HepG2 (cell line): ENCODE measurements around the gene HPDL. TPM values are rescaled to one million over a fixed set of nuclear protein-coding genes. Genes with fewer than 3 reads are reported as not detected.

Source experiments
- POLR2AphosphoS5 ChIP-seq: IDR thresholded peaks from 2 replicates; pipeline ENCODE4 v1.6.1; 2012; ENCODE audit warnings: low read depth, low read length
- RXRB ChIP-seq: IDR thresholded peaks from 2 replicates; pipeline ENCODE4 v1.6.1; 2016; ENCODE audit warnings: borderline replicate concordance, missing genetic modification reagents, missing compliant biosample characterization
- STAG1 ChIP-seq: sonication (generic); formaldehyde crosslinking; IDR thresholded peaks from 2 replicates; pipeline ENCODE4 v1.4.0; 2020; ENCODE audit warnings: missing genetic modification reagents
- ZKSCAN1 ChIP-seq: fragments of 150-350 bp; IDR thresholded peaks from 2 replicates; pipeline ENCODE4 v1.6.1; 2014; ENCODE audit warnings: low read length
- ZNF260 ChIP-seq: sonication (generic); formaldehyde crosslinking; IDR thresholded peaks from 2 replicates; pipeline ENCODE4 v1.4.0; 2020; ENCODE audit warnings: missing genetic modification reagents, low read depth, mild to moderate bottlenecking, borderline replicate concordance
- ZNF274 ChIP-seq: sonication (generic); formaldehyde crosslinking; IDR thresholded peaks from 2 replicates; pipeline ENCODE4 v1.5.1; 2020; ENCODE audit warnings: mild to moderate bottlenecking, missing genetic modification reagents
- ZNF329 ChIP-seq: sonication (generic); formaldehyde crosslinking; IDR thresholded peaks from 2 replicates; pipeline ENCODE4 v1.9.0; 2021; ENCODE audit warnings: low read depth, mild to moderate bottlenecking, missing genetic modification reagents
- ZNF44 ChIP-seq: sonication (generic); formaldehyde crosslinking; IDR thresholded peaks from 2 replicates; pipeline ENCODE4 v1.5.1; 2020; ENCODE audit warnings: mild to moderate bottlenecking, missing genetic modification reagents
- polyA plus RNA-seq, 8 experiments: library from polyadenylated mRNA; depleted of rRNA in 3 of 8; stranded (reverse) in 7 of 8; unstranded in 1 of 8; fragments of >200 nt; fragmentation: Illumina TruSeq in 4 of 8; extraction: Trizol in 4 of 8; gene quantifications; 2 replicates each; pipeline versions ENCODE4 v1.2.1 to v1.2.3, GENCODE V29; 2011 to 2016; ENCODE audit warnings: low read depth in 4 of 8, missing spikeins in 1 of 8, mixed read lengths in 1 of 8; ENCODE audit not compliant: insufficient read depth in 1 of 8
- total RNA-seq, 5 experiments: library from RNA; depleted of rRNA; stranded (reverse); fragments of >200 nt; fragmentation: Illumina TruSeq; extraction: Trizol; gene quantifications; 2 replicates each; pipeline ENCODE4 v1.2.3, GENCODE V29; 2016; ENCODE audit warnings: low read depth in 1 of 5
- TF ChIP-seq, protein P1 (sequence below), 2 experiments: IDR thresholded peaks; 2 replicates each; pipeline ENCODE4 v1.6.1; 2011 to 2012; ENCODE audit warnings: low read length in 2 of 2, borderline replicate concordance in 1 of 2, low read depth in 1 of 2, mild to moderate bottlenecking in 1 of 2, moderate library complexity in 1 of 2
- TF ChIP-seq, protein P2 (sequence below): sonication (generic); formaldehyde crosslinking; IDR thresholded peaks from 2 replicates; pipeline ENCODE4 v1.8.0; 2022; ENCODE audit warnings: low read depth, missing genetic modification reagents
- TF ChIP-seq, protein P3 (sequence below): sonication (generic); formaldehyde crosslinking; IDR thresholded peaks from 2 replicates; pipeline ENCODE4 v1.9.0; 2021; ENCODE audit warnings: mild to moderate bottlenecking, missing genetic modification reagents
- TF ChIP-seq, protein P4 (sequence below): sonication (generic); formaldehyde crosslinking; conservative IDR thresholded peaks from 2 replicates; pipeline ENCODE4 v1.4.0; 2020; ENCODE audit warnings: mild to moderate bottlenecking, missing genetic modification reagents, moderate library complexity

HPDL gene
- total and polyA plus RNA-seq, 2 of the 13 experiments (the other 11 are each of a cell fraction or from before 2014, with no cell fraction given) = not detected

DNA sequence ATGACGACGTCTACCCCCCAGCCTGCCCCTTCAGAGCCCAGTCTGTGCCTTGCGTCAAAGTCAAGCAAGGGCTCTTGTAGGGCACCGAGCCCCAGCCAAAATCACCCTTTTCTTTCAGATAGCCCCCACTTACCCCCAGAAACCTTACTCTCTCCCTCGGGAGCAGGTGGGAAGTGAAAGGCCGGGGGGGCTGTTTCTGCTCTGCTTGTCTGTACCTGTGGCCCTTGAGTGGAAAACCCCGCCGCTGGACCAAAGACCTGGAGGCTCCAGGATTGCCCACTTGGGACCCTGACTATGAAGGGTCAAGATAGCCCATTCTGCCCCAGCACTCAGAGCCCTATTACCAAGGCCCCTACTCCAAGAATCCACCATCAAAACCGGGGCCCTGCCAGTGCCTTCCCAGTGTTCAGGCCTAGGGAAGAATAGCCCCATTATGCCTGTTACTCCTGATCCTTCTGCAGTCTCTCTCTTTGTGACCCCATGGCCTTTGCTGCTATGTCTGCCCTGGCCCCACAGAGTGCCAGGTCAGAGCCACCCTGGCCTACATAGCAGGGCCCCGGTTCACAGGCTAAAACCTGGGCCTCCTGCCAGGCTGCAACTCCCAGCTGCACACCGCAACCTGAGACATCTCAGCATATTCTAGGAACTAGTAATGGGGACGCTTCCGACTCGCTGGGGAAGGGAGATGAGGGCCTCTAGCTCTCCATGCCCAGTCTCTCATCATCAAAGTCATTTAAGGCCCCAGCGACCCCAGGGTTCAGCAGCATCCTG, 22.2 kb upstream of the HPDL start (continued):
- TF ChIP-seq ZNF329 (CRISPR knock-in tag) = no peak
- TF ChIP-seq, protein P1, sequence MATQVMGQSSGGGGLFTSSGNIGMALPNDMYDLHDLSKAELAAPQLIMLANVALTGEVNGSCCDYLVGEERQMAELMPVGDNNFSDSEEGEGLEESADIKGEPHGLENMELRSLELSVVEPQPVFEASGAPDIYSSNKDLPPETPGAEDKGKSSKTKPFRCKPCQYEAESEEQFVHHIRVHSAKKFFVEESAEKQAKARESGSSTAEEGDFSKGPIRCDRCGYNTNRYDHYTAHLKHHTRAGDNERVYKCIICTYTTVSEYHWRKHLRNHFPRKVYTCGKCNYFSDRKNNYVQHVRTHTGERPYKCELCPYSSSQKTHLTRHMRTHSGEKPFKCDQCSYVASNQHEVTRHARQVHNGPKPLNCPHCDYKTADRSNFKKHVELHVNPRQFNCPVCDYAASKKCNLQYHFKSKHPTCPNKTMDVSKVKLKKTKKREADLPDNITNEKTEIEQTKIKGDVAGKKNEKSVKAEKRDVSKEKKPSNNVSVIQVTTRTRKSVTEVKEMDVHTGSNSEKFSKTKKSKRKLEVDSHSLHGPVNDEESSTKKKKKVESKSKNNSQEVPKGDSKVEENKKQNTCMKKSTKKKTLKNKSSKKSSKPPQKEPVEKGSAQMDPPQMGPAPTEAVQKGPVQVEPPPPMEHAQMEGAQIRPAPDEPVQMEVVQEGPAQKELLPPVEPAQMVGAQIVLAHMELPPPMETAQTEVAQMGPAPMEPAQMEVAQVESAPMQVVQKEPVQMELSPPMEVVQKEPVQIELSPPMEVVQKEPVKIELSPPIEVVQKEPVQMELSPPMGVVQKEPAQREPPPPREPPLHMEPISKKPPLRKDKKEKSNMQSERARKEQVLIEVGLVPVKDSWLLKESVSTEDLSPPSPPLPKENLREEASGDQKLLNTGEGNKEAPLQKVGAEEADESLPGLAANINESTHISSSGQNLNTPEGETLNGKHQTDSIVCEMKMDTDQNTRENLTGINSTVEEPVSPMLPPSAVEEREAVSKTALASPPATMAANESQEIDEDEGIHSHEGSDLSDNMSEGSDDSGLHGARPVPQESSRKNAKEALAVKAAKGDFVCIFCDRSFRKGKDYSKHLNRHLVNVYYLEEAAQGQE (IDR thresholded peaks at IDR 0.05; ENCODE audit: borderline replicate concordance in 1 of 2, low read depth in 1 of 2, low read length in 2 of 2) = no peak
- TF ChIP-seq ZNF260 (CRISPR knock-in tag) = no peak
- TF ChIP-seq, protein P2, sequence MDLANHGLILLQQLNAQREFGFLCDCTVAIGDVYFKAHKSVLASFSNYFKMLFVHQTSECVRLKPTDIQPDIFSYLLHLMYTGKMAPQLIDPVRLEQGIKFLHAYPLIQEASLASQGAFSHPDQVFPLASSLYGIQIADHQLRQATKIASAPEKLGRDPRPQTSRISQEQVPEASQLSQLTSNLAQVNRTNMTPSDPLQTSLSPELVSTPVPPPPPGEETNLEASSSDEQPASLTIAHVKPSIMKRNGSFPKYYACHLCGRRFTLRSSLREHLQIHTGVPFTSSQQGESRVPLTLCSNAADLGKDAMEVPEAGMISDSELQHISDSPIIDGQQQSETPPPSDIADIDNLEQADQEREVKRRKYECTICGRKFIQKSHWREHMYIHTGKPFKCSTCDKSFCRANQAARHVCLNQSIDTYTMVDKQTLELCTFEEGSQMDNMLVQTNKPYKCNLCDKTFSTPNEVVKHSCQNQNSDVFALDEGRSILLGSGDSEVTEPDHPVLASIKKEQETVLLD (CRISPR knock-in tag) = 0 out of 2 replicates have a peak, but pooled peaks have one; percentile 12
- 0 out of 2 replicates have a peak, but pooled peaks have one; percentile 36 for TF ChIP-seq POLR2AphosphoS5
- TF ChIP-seq, protein P3, sequence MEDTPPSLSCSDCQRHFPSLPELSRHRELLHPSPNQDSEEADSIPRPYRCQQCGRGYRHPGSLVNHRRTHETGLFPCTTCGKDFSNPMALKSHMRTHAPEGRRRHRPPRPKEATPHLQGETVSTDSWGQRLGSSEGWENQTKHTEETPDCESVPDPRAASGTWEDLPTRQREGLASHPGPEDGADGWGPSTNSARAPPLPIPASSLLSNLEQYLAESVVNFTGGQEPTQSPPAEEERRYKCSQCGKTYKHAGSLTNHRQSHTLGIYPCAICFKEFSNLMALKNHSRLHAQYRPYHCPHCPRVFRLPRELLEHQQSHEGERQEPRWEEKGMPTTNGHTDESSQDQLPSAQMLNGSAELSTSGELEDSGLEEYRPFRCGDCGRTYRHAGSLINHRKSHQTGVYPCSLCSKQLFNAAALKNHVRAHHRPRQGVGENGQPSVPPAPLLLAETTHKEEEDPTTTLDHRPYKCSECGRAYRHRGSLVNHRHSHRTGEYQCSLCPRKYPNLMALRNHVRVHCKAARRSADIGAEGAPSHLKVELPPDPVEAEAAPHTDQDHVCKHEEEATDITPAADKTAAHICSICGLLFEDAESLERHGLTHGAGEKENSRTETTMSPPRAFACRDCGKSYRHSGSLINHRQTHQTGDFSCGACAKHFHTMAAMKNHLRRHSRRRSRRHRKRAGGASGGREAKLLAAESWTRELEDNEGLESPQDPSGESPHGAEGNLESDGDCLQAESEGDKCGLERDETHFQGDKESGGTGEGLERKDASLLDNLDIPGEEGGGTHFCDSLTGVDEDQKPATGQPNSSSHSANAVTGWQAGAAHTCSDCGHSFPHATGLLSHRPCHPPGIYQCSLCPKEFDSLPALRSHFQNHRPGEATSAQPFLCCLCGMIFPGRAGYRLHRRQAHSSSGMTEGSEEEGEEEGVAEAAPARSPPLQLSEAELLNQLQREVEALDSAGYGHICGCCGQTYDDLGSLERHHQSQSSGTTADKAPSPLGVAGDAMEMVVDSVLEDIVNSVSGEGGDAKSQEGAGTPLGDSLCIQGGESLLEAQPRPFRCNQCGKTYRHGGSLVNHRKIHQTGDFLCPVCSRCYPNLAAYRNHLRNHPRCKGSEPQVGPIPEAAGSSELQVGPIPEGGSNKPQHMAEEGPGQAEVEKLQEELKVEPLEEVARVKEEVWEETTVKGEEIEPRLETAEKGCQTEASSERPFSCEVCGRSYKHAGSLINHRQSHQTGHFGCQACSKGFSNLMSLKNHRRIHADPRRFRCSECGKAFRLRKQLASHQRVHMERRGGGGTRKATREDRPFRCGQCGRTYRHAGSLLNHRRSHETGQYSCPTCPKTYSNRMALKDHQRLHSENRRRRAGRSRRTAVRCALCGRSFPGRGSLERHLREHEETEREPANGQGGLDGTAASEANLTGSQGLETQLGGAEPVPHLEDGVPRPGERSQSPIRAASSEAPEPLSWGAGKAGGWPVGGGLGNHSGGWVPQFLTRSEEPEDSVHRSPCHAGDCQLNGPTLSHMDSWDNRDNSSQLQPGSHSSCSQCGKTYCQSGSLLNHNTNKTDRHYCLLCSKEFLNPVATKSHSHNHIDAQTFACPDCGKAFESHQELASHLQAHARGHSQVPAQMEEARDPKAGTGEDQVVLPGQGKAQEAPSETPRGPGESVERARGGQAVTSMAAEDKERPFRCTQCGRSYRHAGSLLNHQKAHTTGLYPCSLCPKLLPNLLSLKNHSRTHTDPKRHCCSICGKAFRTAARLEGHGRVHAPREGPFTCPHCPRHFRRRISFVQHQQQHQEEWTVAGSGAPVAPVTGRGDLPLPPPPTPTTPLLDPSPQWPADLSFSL (CRISPR knock-in tag) = no peak
- TF ChIP-seq RXRB = no peak
- TF ChIP-seq STAG1 (CRISPR knock-in tag) = no peak
- TF ChIP-seq ZNF44 (CRISPR knock-in tag) = no peak
- TF ChIP-seq ZNF274 (CRISPR knock-in tag) = no peak
- TF ChIP-seq, protein P4, sequence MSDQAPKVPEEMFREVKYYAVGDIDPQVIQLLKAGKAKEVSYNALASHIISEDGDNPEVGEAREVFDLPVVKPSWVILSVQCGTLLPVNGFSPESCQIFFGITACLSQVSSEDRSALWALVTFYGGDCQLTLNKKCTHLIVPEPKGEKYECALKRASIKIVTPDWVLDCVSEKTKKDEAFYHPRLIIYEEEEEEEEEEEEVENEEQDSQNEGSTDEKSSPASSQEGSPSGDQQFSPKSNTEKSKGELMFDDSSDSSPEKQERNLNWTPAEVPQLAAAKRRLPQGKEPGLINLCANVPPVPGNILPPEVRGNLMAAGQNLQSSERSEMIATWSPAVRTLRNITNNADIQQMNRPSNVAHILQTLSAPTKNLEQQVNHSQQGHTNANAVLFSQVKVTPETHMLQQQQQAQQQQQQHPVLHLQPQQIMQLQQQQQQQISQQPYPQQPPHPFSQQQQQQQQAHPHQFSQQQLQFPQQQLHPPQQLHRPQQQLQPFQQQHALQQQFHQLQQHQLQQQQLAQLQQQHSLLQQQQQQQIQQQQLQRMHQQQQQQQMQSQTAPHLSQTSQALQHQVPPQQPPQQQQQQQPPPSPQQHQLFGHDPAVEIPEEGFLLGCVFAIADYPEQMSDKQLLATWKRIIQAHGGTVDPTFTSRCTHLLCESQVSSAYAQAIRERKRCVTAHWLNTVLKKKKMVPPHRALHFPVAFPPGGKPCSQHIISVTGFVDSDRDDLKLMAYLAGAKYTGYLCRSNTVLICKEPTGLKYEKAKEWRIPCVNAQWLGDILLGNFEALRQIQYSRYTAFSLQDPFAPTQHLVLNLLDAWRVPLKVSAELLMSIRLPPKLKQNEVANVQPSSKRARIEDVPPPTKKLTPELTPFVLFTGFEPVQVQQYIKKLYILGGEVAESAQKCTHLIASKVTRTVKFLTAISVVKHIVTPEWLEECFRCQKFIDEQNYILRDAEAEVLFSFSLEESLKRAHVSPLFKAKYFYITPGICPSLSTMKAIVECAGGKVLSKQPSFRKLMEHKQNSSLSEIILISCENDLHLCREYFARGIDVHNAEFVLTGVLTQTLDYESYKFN (CRISPR knock-in tag) = no peak
- no peak for TF ChIP-seq ZKSCAN1
